Fibroblast of skin of back (primary cell): Measurements from ENCODE around the gene TACC2.

Experiments used
- DNase-seq: peaks from one replicate; pipeline ENCODE4 v3.0.0-alpha.2; 2013

TACC2 gene

GRCh38 chr10:122254831-122255230 lies 265.9 kb downstream of the TACC2 start:
- DNase-seq: no peak

GRCh38 chr10:122255509-122256301 lies 266.7 kb downstream of the TACC2 start:
- no peak for DNase-seq

GRCh38 chr10:122257041-122257440 lies 268.1 kb downstream of the TACC2 start:
- DNase-seq: no peak

GRCh38 chr10:122258136-122259074 lies 269.4 kb downstream of the TACC2 start:
- DNase-seq: peak; percentile 25

- DNase-seq: no peak
Measured at GRCh38 chr10:122259075-122259466, 270.1 kb downstream of the TACC2 start.

GRCh38 chr10:122261584-122261983 lies 272.6 kb downstream of the TACC2 start:
- no peak for DNase-seq

- peak; percentile 96 for DNase-seq
Measured at GRCh38 chr10:122263971-122264370, 275.0 kb downstream of the TACC2 start.

- DNase-seq: peak; percentile 38
Measured at GRCh38 chr10:122264436-122264835, 275.5 kb downstream of the TACC2 start.

GRCh38 chr10:122264931-122265330 lies 276.0 kb downstream of the TACC2 start:
- DNase-seq: no peak

GRCh38 chr10:122265896-122266295 lies 276.9 kb downstream of the TACC2 start:
- DNase-seq: no peak

GRCh38 chr10:122267849-122268737 lies 279.1 kb downstream of the TACC2 start:
- DNase-seq: peak; percentile 33

- no peak for DNase-seq
Measured at GRCh38 chr10:122269059-122269687, 280.2 kb downstream of the TACC2 start.

- DNase-seq: no peak
Measured at GRCh38 chr10:122271076-122271475, 282.1 kb downstream of the TACC2 start, which contains the start of gene BTBD16. Gene BTBD16, plus strand, starts transcription at chr10:122271296. Its CDS starts 3,786 bp downstream, at chr10:122275082.

- DNase-seq: no peak
Measured at GRCh38 chr10:122273966-122274545, 285.1 kb downstream of the TACC2 start.

- peak; percentile 80 for DNase-seq
Measured at GRCh38 chr10:122276611-122277208, 287.7 kb downstream of the TACC2 start.

GRCh38 chr10:122277526-122278136 lies 288.7 kb downstream of the TACC2 start:
- no peak for DNase-seq

GRCh38 chr10:122279725-122280141 lies 290.8 kb downstream of the TACC2 start:
- DNase-seq: peak; percentile 43

- no peak for DNase-seq
Measured at GRCh38 chr10:122280156-122280555, 291.2 kb downstream of the TACC2 start.

GRCh38 chr10:122281018-122281626 lies 292.2 kb downstream of the TACC2 start:
- no peak for DNase-seq

- no peak for DNase-seq
Measured at GRCh38 chr10:122281751-122282150, 292.8 kb downstream of the TACC2 start.
